ENCODE measurements around the gene ARHGAP6. TPM values are rescaled to one million over a fixed set of nuclear protein-coding genes. Genes with fewer than 3 reads are reported as not detected.
"Not testable (repeated sequence)": the region's sequence is repeated elsewhere in the genome, so short reads cannot be mapped to it uniquely, and the experiment has no call there.

The ARHGAP6 gene
- total RNA-seq, 2 donors from 2014 or later = 0.30 to 16.1 TPM

- ATAC-seq = no peak
Measured at GRCh38 chrX:11626351-11626750, 39.4 kb downstream of the ARHGAP6 start.

GRCh38 chrX:11619441-11619840 lies 46.3 kb downstream of the ARHGAP6 start:
- DNase-seq (no peak), ATAC-seq (no peak)
- H3K4me3 Mint-ChIP-seq = no peak overlapping the region
- H3K27ac Mint-ChIP-seq = no peak overlapping the region
- H3K9me3 ChIP-seq (ENCODE audit: control insufficient read depth, low read length, poor library complexity, severe bottlenecking) = no peaks in the 10 kb centered on the region
- H3K4me1 Mint-ChIP-seq = no peaks in the 10 kb centered on the region
- H3K27me3 Mint-ChIP-seq = peaks cover 13% of the 10 kb centered on the region
- peaks cover 2% of the 10 kb centered on the region for H3K36me3 Mint-ChIP-seq (ENCODE audit: low read depth)

More at GRCh38 chrX:11626351-11626750, 39.4 kb downstream of the ARHGAP6 start:
- H3K27me3 Mint-ChIP-seq = no peaks in the 10 kb centered on the region
- no peak overlapping the region for H3K27ac Mint-ChIP-seq
- H3K4me1 Mint-ChIP-seq = no peaks in the 10 kb centered on the region
- no peaks in the 10 kb centered on the region for H3K36me3 Mint-ChIP-seq (ENCODE audit: low read depth)
- no peak for DNase-seq
- H3K4me3 Mint-ChIP-seq = no peak overlapping the region
- no peaks in the 10 kb centered on the region for H3K9me3 ChIP-seq (ENCODE audit: control insufficient read depth, low read length, poor library complexity, severe bottlenecking)

- peaks cover 10% of the 10 kb centered on the region for H3K27me3 Mint-ChIP-seq
- H3K36me3 Mint-ChIP-seq (ENCODE audit: low read depth); H3K9me3 ChIP-seq (ENCODE audit: control insufficient read depth, low read length, poor library complexity, severe bottlenecking); H3K4me3 Mint-ChIP-seq; DNase-seq; H3K4me1 Mint-ChIP-seq; H3K27ac Mint-ChIP-seq; ATAC-seq: not testable (repeated sequence)
Measured at GRCh38 chrX:11614253-11614652, 51.5 kb downstream of the ARHGAP6 start.

GRCh38 chrX:11611965-11612364 lies 53.8 kb downstream of the ARHGAP6 start:
- H3K27ac Mint-ChIP-seq = no peak overlapping the region

GRCh38 chrX:11611161-11611560 lies 54.6 kb downstream of the ARHGAP6 start:
- H3K27me3 Mint-ChIP-seq = peaks cover 5% of the 10 kb centered on the region
- no peaks in the 10 kb centered on the region for H3K4me1 Mint-ChIP-seq
- no peaks in the 10 kb centered on the region for H3K36me3 Mint-ChIP-seq (ENCODE audit: low read depth)
- H3K4me3 Mint-ChIP-seq = no peak overlapping the region
- ATAC-seq = no peak
- DNase-seq = no peak
- H3K27ac Mint-ChIP-seq = no peak overlapping the region
- no peaks in the 10 kb centered on the region for H3K9me3 ChIP-seq (ENCODE audit: control insufficient read depth, low read length, poor library complexity, severe bottlenecking)

More at GRCh38 chrX:11611965-11612364, 53.8 kb downstream of the ARHGAP6 start:
- peaks cover 5% of the 10 kb centered on the region for H3K27me3 Mint-ChIP-seq
- H3K4me1 Mint-ChIP-seq = no peaks in the 10 kb centered on the region
- no peaks in the 10 kb centered on the region for H3K36me3 Mint-ChIP-seq (ENCODE audit: low read depth)
- ATAC-seq = no peak
- no peak for DNase-seq
- no peak overlapping the region for H3K4me3 Mint-ChIP-seq
- no peaks in the 10 kb centered on the region for H3K9me3 ChIP-seq (ENCODE audit: control insufficient read depth, low read length, poor library complexity, severe bottlenecking)

- H3K27me3 Mint-ChIP-seq = peaks cover 5% of the 10 kb centered on the region
- H3K36me3 Mint-ChIP-seq (ENCODE audit: low read depth) = no peaks in the 10 kb centered on the region
- DNase-seq (no peak), ATAC-seq (no peak)
- H3K27ac Mint-ChIP-seq = no peak overlapping the region
- no peak overlapping the region for H3K4me3 Mint-ChIP-seq
- H3K4me1 Mint-ChIP-seq = no peaks in the 10 kb centered on the region
- no peaks in the 10 kb centered on the region for H3K9me3 ChIP-seq (ENCODE audit: control insufficient read depth, low read length, poor library complexity, severe bottlenecking)
Measured at GRCh38 chrX:11609109-11609508, 56.6 kb downstream of the ARHGAP6 start.

GRCh38 chrX:11606408-11606807 lies 59.3 kb downstream of the ARHGAP6 start:
- Mint-ChIP-seq H3K27ac (no peak overlapping the region), H3K4me1 (no peaks in the 10 kb centered on the region), H3K27me3 (peaks cover 5% of the 10 kb centered on the region), H3K36me3 (ENCODE audit: low read depth) (no peaks in the 10 kb centered on the region), H3K4me3 (no peak overlapping the region)
- no peaks in the 10 kb centered on the region for H3K9me3 ChIP-seq (ENCODE audit: control insufficient read depth, low read length, poor library complexity, severe bottlenecking)
- ATAC-seq = no peak
- DNase-seq = no peak

GRCh38 chrX:11600578-11600977 lies 65.1 kb downstream of the ARHGAP6 start:
- Mint-ChIP-seq H3K27me3 (peaks cover 9% of the 10 kb centered on the region), H3K4me1 (no peaks in the 10 kb centered on the region), H3K4me3 (no peak overlapping the region), H3K36me3 (ENCODE audit: low read depth) (peaks cover 2% of the 10 kb centered on the region), H3K27ac (no peak overlapping the region)
- H3K9me3 ChIP-seq (ENCODE audit: control insufficient read depth, low read length, poor library complexity, severe bottlenecking) = no peaks in the 10 kb centered on the region
- no peak for ATAC-seq
- no peak for DNase-seq

- Mint-ChIP-seq H3K4me1 (no peaks in the 10 kb centered on the region), H3K4me3 (no peak overlapping the region), H3K27ac (no peak overlapping the region), H3K27me3 (peaks cover 9% of the 10 kb centered on the region), H3K36me3 (ENCODE audit: low read depth) (peaks cover 2% of the 10 kb centered on the region)
- H3K9me3 ChIP-seq (ENCODE audit: control insufficient read depth, low read length, poor library complexity, severe bottlenecking) = no peaks in the 10 kb centered on the region
- no peak for ATAC-seq
- DNase-seq = no peak
Measured at GRCh38 chrX:11597479-11597878, 68.2 kb downstream of the ARHGAP6 start.

GRCh38 chrX:11591723-11592346 lies 73.9 kb downstream of the ARHGAP6 start:
- Mint-ChIP-seq H3K36me3 (ENCODE audit: low read depth) (peaks cover 2% of the 10 kb centered on the region), H3K4me3 (no peak overlapping the region), H3K4me1 (peaks cover 3% of the 10 kb centered on the region), H3K27me3 (peaks cover 14% of the 10 kb centered on the region), H3K27ac (no peak overlapping the region)
- DNase-seq (no peak), ATAC-seq (no peak)
- no peaks in the 10 kb centered on the region for H3K9me3 ChIP-seq (ENCODE audit: control insufficient read depth, low read length, poor library complexity, severe bottlenecking)

- H3K9me3 ChIP-seq (ENCODE audit: control insufficient read depth, low read length, poor library complexity, severe bottlenecking) = no peaks in the 10 kb centered on the region
- Mint-ChIP-seq H3K27ac (no peak overlapping the region), H3K27me3 (peaks cover 15% of the 10 kb centered on the region), H3K4me1 (peaks cover 3% of the 10 kb centered on the region), H3K4me3 (no peak overlapping the region), H3K36me3 (ENCODE audit: low read depth) (peaks cover 2% of the 10 kb centered on the region)
- DNase-seq (no peak), ATAC-seq (no peak)
Measured at GRCh38 chrX:11589641-11590040, 76.1 kb downstream of the ARHGAP6 start.

- Mint-ChIP-seq H3K36me3 (ENCODE audit: low read depth) (peaks cover 2% of the 10 kb centered on the region), H3K4me1 (peaks cover 3% of the 10 kb centered on the region), H3K27ac (no peak overlapping the region), H3K27me3 (peaks cover 15% of the 10 kb centered on the region), H3K4me3 (no peak overlapping the region)
- H3K9me3 ChIP-seq (ENCODE audit: control insufficient read depth, low read length, poor library complexity, severe bottlenecking) = no peaks in the 10 kb centered on the region
- no peak for DNase-seq
- no peak for ATAC-seq
Measured at GRCh38 chrX:11588097-11588496, 77.6 kb downstream of the ARHGAP6 start.

- Mint-ChIP-seq H3K36me3 (ENCODE audit: low read depth) (peaks cover 2% of the 10 kb centered on the region), H3K27me3 (peaks cover 15% of the 10 kb centered on the region), H3K27ac (no peak overlapping the region), H3K4me1 (no peaks in the 10 kb centered on the region), H3K4me3 (no peak overlapping the region)
- DNase-seq = no peak
- H3K9me3 ChIP-seq (ENCODE audit: control insufficient read depth, low read length, poor library complexity, severe bottlenecking) = no peaks in the 10 kb centered on the region
- ATAC-seq = no peak
Measured at GRCh38 chrX:11585174-11585573, 80.5 kb downstream of the ARHGAP6 start.

- H3K9me3 ChIP-seq (ENCODE audit: control insufficient read depth, low read length, poor library complexity, severe bottlenecking) = no peaks in the 10 kb centered on the region
- ATAC-seq (no peak), DNase-seq (no peak)
- Mint-ChIP-seq H3K27ac (no peak overlapping the region), H3K27me3 (no peaks in the 10 kb centered on the region), H3K4me3 (no peak overlapping the region), H3K36me3 (ENCODE audit: low read depth) (no peaks in the 10 kb centered on the region), H3K4me1 (no peaks in the 10 kb centered on the region)
Measured at GRCh38 chrX:11580789-11581188, 84.9 kb downstream of the ARHGAP6 start.
